ENCODE results near the gene WDR17. TPM values are rescaled to one million over a fixed set of nuclear protein-coding genes. Genes with fewer than 3 reads are reported as not detected.

WDR17 gene
- total RNA-seq, 1 donor from 2014 or later = 5.2 TPM

GRCh38 chr4:176222149-176222548 lies 156.5 kb downstream of the WDR17 start:
- no peak for DNase-seq (ENCODE audit: low spot score, unreplicated experiment)
- no peaks in the 10 kb centered on the region for H3K36me3 Mint-ChIP-seq (ENCODE audit: insufficient read depth)
- TF ChIP-seq CTCF (IDR thresholded peaks at IDR 0.05; ENCODE audit: unreplicated experiment) = no peak
- no peak overlapping the region for H3K4me3 Mint-ChIP-seq (ENCODE audit: low read depth)
- H3K27ac Mint-ChIP-seq = no peak overlapping the region
- H3K27me3 Mint-ChIP-seq = no peaks in the 10 kb centered on the region
- no peaks in the 10 kb centered on the region for H3K4me1 Mint-ChIP-seq (ENCODE audit: low read depth)
- H3K9me3 Mint-ChIP-seq (ENCODE audit: low read depth) = no peaks in the 10 kb centered on the region

GRCh38 chr4:176223561-176223960 lies 157.9 kb downstream of the WDR17 start:
- Mint-ChIP-seq H3K4me3 (ENCODE audit: low read depth) (no peak overlapping the region), H3K4me1 (ENCODE audit: low read depth) (no peaks in the 10 kb centered on the region), H3K27me3 (no peaks in the 10 kb centered on the region), H3K9me3 (ENCODE audit: low read depth) (no peaks in the 10 kb centered on the region), H3K36me3 (ENCODE audit: insufficient read depth) (no peaks in the 10 kb centered on the region), H3K27ac (no peak overlapping the region)
- no peak for TF ChIP-seq CTCF (IDR thresholded peaks at IDR 0.05; ENCODE audit: unreplicated experiment)
- no peak for DNase-seq (ENCODE audit: low spot score, unreplicated experiment)

GRCh38 chr4:176226736-176227135 lies 161.1 kb downstream of the WDR17 start:
- TF ChIP-seq CTCF (IDR thresholded peaks at IDR 0.05; ENCODE audit: unreplicated experiment) = no peak
- no peak for DNase-seq (ENCODE audit: low spot score, unreplicated experiment)
- Mint-ChIP-seq H3K36me3 (ENCODE audit: insufficient read depth) (no peaks in the 10 kb centered on the region), H3K27me3 (no peaks in the 10 kb centered on the region), H3K4me1 (ENCODE audit: low read depth) (no peaks in the 10 kb centered on the region), H3K9me3 (ENCODE audit: low read depth) (no peaks in the 10 kb centered on the region), H3K27ac (no peak overlapping the region), H3K4me3 (ENCODE audit: low read depth) (no peak overlapping the region)

- Mint-ChIP-seq H3K4me3 (ENCODE audit: low read depth) (no peak overlapping the region), H3K36me3 (ENCODE audit: insufficient read depth) (no peaks in the 10 kb centered on the region), H3K4me1 (ENCODE audit: low read depth) (no peaks in the 10 kb centered on the region), H3K9me3 (ENCODE audit: low read depth) (no peaks in the 10 kb centered on the region), H3K27ac (peak overlapping the region; percentile 18), H3K27me3 (no peaks in the 10 kb centered on the region)
- DNase-seq (ENCODE audit: low spot score, unreplicated experiment) = no peak
- no peak for TF ChIP-seq CTCF (IDR thresholded peaks at IDR 0.05; ENCODE audit: unreplicated experiment)
These were observed 164.0 kb downstream of the WDR17 start for GRCh38 chr4:176229645-176230044.

Other genes starting within 250 kb of the WDR17 start
- gene SPATA4, start 129.7 kb downstream of the WDR17 start, total RNA-seq = 0.33 and 0.93 TPM in 2 replicates
- gene ASB5, start 203.4 kb downstream of the WDR17 start, total RNA-seq = 0.50 and 0.84 TPM in 2 replicates

Measured in progenitor cell of endocrine pancreas (in vitro differentiated cells).